ENCODE data around the gene NR6A1.

DNA sequence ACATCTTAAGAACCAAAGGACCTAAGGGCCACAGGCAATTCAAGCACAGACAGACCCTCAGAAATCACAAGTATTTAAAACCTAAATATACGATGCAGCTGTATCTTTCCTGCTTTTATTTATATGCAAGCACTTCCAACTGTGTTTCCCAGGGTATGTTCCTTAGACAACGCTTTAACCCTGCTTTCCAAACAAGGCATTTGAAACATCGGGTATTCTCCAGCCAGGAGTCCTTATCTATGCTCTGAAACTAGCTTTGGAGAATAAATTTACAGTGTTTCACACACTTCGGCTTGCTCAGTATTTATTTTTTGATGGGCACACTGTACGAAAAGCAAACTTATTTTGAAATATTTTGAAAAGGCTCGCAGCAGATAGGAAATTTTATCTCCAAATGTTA is 13.5 kb downstream of the NR6A1 start:
- TF ChIP-seq, protein P1, sequence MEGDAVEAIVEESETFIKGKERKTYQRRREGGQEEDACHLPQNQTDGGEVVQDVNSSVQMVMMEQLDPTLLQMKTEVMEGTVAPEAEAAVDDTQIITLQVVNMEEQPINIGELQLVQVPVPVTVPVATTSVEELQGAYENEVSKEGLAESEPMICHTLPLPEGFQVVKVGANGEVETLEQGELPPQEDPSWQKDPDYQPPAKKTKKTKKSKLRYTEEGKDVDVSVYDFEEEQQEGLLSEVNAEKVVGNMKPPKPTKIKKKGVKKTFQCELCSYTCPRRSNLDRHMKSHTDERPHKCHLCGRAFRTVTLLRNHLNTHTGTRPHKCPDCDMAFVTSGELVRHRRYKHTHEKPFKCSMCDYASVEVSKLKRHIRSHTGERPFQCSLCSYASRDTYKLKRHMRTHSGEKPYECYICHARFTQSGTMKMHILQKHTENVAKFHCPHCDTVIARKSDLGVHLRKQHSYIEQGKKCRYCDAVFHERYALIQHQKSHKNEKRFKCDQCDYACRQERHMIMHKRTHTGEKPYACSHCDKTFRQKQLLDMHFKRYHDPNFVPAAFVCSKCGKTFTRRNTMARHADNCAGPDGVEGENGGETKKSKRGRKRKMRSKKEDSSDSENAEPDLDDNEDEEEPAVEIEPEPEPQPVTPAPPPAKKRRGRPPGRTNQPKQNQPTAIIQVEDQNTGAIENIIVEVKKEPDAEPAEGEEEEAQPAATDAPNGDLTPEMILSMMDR (IDR thresholded peaks at IDR 0.05): no peak
- TF ChIP-seq EP300 (IDR thresholded peaks at IDR 0.05): no peak
- TF ChIP-seq POLR2A (IDR thresholded peaks at IDR 0.05): no peak

Data from ovary (tissue), 3 donors.